C4-2B (cell line): ENCODE data around the gene PPP1R12B.

Experiments used
- ZFX ChIP-seq: fragments of 450-650 bp; IDR thresholded peaks from 2 replicates; pipeline ENCODE4 v1.6.1; 2017
- TF ChIP-seq, protein P1 (sequence below): fragments of 450-650 bp; conservative IDR thresholded peaks from 2 replicates; pipeline ENCODE4 v1.5.1; 2017; ENCODE audit warnings: mild to moderate bottlenecking

DNA sequence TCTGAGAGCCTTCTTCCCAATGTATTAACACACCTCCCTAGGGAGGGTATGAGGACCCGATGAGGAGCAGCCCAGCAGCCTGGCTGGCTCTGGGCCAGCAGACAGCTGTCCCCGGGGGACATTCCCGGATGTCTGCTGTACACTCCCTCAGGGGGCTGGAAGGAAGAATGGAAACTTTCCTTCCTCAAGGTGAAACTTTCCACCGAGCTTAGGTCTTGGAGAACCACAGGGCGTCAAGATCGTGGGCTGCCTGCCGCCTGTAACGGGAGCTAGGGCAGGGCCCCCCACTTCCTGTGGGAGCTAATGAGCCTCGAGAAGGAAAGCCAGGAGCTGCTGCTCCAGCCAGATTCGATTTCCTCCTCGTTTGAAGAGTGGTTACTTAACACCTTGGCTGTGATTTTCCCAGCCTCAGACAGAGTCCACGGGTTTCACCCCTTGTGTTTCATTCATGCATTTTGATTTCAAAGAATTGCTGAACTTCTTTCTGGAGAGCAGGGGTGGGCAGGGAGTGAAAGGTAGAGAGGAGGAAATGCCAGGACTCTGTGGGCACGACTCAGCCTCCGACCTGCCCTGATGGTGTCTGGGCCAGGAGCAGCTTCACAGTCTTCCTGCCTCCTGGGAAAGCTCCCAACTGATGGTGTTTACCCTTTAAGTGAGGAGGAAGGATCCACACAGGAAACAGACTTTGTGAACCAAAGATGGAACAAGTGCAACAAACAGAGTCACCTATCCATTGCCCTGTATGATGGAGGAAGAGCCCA lies 36.4 kb upstream of the PPP1R12B start:
- TF ChIP-seq, protein P1, sequence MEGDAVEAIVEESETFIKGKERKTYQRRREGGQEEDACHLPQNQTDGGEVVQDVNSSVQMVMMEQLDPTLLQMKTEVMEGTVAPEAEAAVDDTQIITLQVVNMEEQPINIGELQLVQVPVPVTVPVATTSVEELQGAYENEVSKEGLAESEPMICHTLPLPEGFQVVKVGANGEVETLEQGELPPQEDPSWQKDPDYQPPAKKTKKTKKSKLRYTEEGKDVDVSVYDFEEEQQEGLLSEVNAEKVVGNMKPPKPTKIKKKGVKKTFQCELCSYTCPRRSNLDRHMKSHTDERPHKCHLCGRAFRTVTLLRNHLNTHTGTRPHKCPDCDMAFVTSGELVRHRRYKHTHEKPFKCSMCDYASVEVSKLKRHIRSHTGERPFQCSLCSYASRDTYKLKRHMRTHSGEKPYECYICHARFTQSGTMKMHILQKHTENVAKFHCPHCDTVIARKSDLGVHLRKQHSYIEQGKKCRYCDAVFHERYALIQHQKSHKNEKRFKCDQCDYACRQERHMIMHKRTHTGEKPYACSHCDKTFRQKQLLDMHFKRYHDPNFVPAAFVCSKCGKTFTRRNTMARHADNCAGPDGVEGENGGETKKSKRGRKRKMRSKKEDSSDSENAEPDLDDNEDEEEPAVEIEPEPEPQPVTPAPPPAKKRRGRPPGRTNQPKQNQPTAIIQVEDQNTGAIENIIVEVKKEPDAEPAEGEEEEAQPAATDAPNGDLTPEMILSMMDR, result no peak
- TF ChIP-seq ZFX, result no peak
